Measurements from ENCODE around the gene PCNX3. TPM values are rescaled to one million over a fixed set of nuclear protein-coding genes. Genes with fewer than 3 reads are reported as not detected.

Gene PCNX3
- total RNA-seq, 4 donors from 2014 or later = 38.5 to 59.3 (median 43.6) TPM

- H3K4me3 ChIP-seq = no peak overlapping the region
- TF ChIP-seq POLR2AphosphoS5 (IDR thresholded peaks at IDR 0.05) = no peak
- TF ChIP-seq EP300 (IDR thresholded peaks at IDR 0.05) = no peak
- no peak for TF ChIP-seq POLR2A (IDR thresholded peaks at IDR 0.05)
- no peak for TF ChIP-seq CTCF (IDR thresholded peaks at IDR 0.05)
- WGBS = 89% methylated on average over 7 of the region's 14 CpGs
- DNase-seq (ENCODE audit: low spot score in 2 of 2) = peak in 1 of 2 donors; percentile 63
- H3K36me3 ChIP-seq = peaks cover 70% of the 10 kb centered on the region
- no peaks in the 10 kb centered on the region for H3K27me3 ChIP-seq
- no peaks in the 10 kb centered on the region for H3K9me3 ChIP-seq
- no peak overlapping the region for H3K27ac ChIP-seq
- H3K4me1 ChIP-seq = peaks cover 44% of the 10 kb centered on the region
Measured at GRCh38 chr11:65654375-65655349, 39.1 kb downstream of the PCNX3 start.

DNA sequence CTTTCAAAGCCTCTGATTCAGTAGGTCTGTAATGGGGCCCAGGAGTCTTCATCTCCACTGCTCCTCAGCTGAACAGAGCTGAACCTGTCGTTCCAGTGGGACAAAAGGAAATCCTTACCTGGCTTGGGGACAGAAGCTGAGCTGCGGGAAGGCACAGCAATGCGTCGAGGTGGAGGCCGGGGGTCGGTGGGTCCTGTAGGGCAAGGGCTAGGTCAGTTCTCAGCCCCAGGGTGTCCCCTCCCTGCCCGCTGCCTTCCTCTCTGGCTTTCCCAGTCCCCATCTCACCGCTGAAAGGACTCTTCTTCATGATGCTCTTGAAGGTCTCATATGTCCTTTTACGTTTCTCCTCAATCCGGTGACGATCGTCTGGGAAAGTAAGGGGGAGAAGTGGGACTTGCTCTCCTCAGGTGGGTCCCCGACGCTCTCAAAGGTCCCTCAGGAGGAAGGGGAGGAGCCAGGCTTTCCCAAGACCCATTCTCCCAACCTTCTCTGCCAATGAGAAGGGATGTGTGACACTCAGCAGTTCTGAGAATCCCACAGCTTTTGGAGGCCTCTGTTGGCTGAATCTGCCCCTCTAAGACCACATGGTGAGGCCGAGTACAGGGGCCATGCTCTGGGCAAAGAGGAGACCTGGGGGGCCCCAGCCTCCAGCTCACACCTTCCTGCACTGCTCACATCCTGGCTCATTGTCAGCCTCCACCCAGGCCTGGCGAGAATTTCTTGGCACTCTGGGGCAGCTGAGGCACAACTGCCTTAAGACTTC, 40.2 kb downstream of the PCNX3 start:
- 85% methylated on average over 14 of the region's 16 CpGs for whole genome bisulfite sequencing
- no peak for DNase-seq (ENCODE audit: low spot score in 2 of 2)
- Histone ChIP-seq H3K4me3 (no peak overlapping the region), H3K4me1 (peaks cover 43% of the 10 kb centered on the region), H3K27me3 (no peaks in the 10 kb centered on the region), H3K27ac (no peak overlapping the region), H3K36me3 (peaks cover 71% of the 10 kb centered on the region), H3K9me3 (no peaks in the 10 kb centered on the region)
- TF ChIP-seq POLR2AphosphoS5 (IDR thresholded peaks at IDR 0.05) = no peak
- no peak for TF ChIP-seq CTCF (IDR thresholded peaks at IDR 0.05)
- TF ChIP-seq EP300 (IDR thresholded peaks at IDR 0.05) = no peak
- TF ChIP-seq POLR2A (IDR thresholded peaks at IDR 0.05) = no peak

- Histone ChIP-seq H3K27ac (no peak overlapping the region), H3K36me3 (peaks cover 80% of the 10 kb centered on the region), H3K4me3 (no peak overlapping the region), H3K4me1 (peaks cover 44% of the 10 kb centered on the region), H3K27me3 (no peaks in the 10 kb centered on the region), H3K9me3 (no peaks in the 10 kb centered on the region)
- DNase-seq (ENCODE audit: low spot score in 2 of 2) = no peak
- no peak for TF ChIP-seq POLR2AphosphoS5 (IDR thresholded peaks at IDR 0.05)
- no peak for TF ChIP-seq POLR2A (IDR thresholded peaks at IDR 0.05)
- no peak for TF ChIP-seq CTCF (IDR thresholded peaks at IDR 0.05)
- no peak for TF ChIP-seq EP300 (IDR thresholded peaks at IDR 0.05)
- 93% methylated on average over 7 of the region's 7 CpGs for WGBS
Measured at GRCh38 chr11:65657426-65657825, 41.9 kb downstream of the PCNX3 start.

DNA sequence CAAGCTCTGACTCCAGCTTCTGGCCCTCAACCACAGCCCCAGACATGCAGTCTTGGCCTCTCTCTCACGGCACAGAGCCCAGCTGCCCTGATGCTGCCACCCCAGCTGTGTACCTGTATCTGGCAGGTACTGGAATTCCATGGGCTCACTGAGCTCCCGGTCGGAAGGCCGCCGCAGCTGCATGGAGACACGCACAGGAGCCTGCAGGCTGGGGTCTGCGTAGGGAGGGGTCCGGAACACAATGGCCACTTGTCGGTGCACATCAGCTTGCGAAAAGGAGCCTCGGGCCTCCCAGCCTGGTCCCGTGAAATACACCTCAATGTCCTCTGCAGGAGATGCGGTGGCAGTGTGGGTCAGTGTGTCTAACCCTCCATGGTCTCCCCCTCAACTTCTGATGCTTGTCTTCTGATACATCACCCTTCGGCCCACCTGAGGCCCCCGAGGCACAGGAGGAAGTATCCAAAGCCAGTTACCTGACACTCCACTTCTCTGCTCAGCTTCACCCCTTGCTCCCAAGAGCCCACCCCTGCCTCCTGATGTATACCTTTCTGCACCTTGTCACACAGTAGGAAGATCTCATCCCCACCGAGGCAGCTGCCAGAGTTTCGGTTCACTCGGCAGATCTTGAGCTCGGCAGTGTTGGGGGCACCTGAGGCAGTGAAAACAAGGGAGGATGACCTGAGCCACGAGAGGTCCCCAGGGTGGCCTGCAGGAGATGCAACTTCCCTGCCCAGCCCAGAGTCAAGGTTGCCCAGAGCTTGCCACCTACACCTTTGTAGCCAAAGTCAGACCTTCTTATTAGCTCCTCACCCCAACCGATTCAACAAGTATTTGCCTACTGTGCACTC, 42.8 kb downstream of the PCNX3 start:
- 85% methylated on average over 17 of the region's 21 CpGs for WGBS
- TF ChIP-seq EP300 (IDR thresholded peaks at IDR 0.05) (no peak), POLR2AphosphoS5 (IDR thresholded peaks at IDR 0.05) (no peak), POLR2A (IDR thresholded peaks at IDR 0.05) (no peak), CTCF (IDR thresholded peaks at IDR 0.05) (no peak)
- DNase-seq (ENCODE audit: low spot score in 2 of 2) = no peak
- Histone ChIP-seq H3K27me3 (no peaks in the 10 kb centered on the region), H3K4me3 (no peak overlapping the region), H3K36me3 (peaks cover 80% of the 10 kb centered on the region), H3K4me1 (peaks cover 37% of the 10 kb centered on the region), H3K9me3 (no peaks in the 10 kb centered on the region), H3K27ac (no peak overlapping the region)
